Skeletal muscle tissue (tissue), 4 donors: Measurements from ENCODE around the gene FAF2. TPM values are rescaled to one million over a fixed set of nuclear protein-coding genes. Genes with fewer than 3 reads are reported as not detected.
"Not testable (repeated sequence)": the region's sequence is repeated elsewhere in the genome, so short reads cannot be mapped to it uniquely, and the experiment has no call there.

Experiments
- H3K27ac ChIP-seq: one replicate; pipeline ENCODE4 v1.7.0; 2013; ENCODE audit warnings: mild to moderate bottlenecking, low read depth, low read length, inconsistent platforms
- H3K27me3 ChIP-seq, 3 donors: one replicate each; pipeline ENCODE4 v1.7.0; 2013; ENCODE audit warnings: low read length in 3 of 3; ENCODE audit not compliant: control insufficient read depth in 3 of 3, insufficient read depth in 3 of 3
- H3K36me3 ChIP-seq, 3 donors: one replicate each; pipeline ENCODE4 v1.7.0; 2013; ENCODE audit warnings: low read length in 3 of 3; ENCODE audit not compliant: control insufficient read depth in 3 of 3, insufficient read depth in 3 of 3
- H3K4me1 ChIP-seq, 3 donors: one replicate each; pipeline ENCODE4 v1.7.0; 2013; ENCODE audit warnings: low read length in 3 of 3, mild to moderate bottlenecking in 3 of 3; ENCODE audit not compliant: control insufficient read depth in 3 of 3, insufficient read depth in 3 of 3
- H3K4me3 ChIP-seq, 3 donors: one replicate each; pipeline ENCODE4 v1.7.0; 2013; ENCODE audit warnings: low read length in 3 of 3
- H3K9ac ChIP-seq, 3 donors: one replicate each; pipeline ENCODE4 v1.7.0; 2013; ENCODE audit warnings: low read length in 3 of 3, mild to moderate bottlenecking in 3 of 3, moderate library complexity in 2 of 3, low read depth in 1 of 3
- H3K9me3 ChIP-seq, 3 donors: one replicate each; pipeline ENCODE4 v1.7.0; 2013; ENCODE audit warnings: low read length in 3 of 3; ENCODE audit not compliant: control insufficient read depth in 3 of 3
- total RNA-seq: library from RNA; depleted of rRNA; stranded (reverse); fragments of >200 nt; gene quantifications from one replicate; pipeline ENCODE4 v1.2.3, GENCODE V29; 2014
- donor health status: Osteomylitis.

Gene FAF2
- total RNA-seq, 1 donor from 2014 or later: 24.0 TPM

DNA sequence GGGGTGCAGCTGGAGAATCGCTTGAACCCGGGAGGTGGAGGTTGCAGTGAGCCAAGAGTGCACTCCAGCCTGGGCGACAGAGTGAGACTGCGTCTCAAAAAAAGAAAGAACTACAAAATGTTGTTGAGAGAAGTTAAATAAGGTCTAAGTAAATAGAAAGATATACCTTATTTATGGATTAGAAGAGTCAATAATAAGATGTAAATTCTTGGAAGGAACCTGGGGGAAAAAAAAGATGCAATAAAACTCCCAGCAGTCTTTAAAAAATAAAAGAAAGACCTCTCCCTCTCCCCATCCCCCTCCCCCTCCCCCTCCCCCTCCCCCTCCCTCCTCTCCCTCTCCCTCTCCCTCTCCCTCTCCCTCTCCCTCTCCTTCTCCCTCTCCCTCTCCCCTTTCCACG lies 15.5 kb upstream of the FAF2 start:
- no peak overlapping the region for H3K4me3 ChIP-seq
- no peaks in the 10 kb centered on the region for H3K36me3 ChIP-seq
- H3K9me3 ChIP-seq: no peaks in the 10 kb centered on the region
- peaks cover 0 to 2% (median 2%) of the 10 kb centered on the region in 3 donors for H3K27me3 ChIP-seq
- H3K4me1 ChIP-seq: no peaks in the 10 kb centered on the region
- H3K9ac ChIP-seq: no peak overlapping the region
- H3K27ac ChIP-seq: no peak overlapping the region

- Histone ChIP-seq H3K27me3 (peaks cover 4 to 10% (median 4%) of the 10 kb centered on the region in 3 donors), H3K9me3 (no peaks in the 10 kb centered on the region), H3K36me3 (no peaks in the 10 kb centered on the region), H3K4me3 (no peak overlapping the region), H3K4me1 (no peaks in the 10 kb centered on the region), H3K9ac (no peak overlapping the region), H3K27ac (no peak overlapping the region)
Measured at GRCh38 chr5:176436656-176437055, 11.5 kb upstream of the FAF2 start.

DNA sequence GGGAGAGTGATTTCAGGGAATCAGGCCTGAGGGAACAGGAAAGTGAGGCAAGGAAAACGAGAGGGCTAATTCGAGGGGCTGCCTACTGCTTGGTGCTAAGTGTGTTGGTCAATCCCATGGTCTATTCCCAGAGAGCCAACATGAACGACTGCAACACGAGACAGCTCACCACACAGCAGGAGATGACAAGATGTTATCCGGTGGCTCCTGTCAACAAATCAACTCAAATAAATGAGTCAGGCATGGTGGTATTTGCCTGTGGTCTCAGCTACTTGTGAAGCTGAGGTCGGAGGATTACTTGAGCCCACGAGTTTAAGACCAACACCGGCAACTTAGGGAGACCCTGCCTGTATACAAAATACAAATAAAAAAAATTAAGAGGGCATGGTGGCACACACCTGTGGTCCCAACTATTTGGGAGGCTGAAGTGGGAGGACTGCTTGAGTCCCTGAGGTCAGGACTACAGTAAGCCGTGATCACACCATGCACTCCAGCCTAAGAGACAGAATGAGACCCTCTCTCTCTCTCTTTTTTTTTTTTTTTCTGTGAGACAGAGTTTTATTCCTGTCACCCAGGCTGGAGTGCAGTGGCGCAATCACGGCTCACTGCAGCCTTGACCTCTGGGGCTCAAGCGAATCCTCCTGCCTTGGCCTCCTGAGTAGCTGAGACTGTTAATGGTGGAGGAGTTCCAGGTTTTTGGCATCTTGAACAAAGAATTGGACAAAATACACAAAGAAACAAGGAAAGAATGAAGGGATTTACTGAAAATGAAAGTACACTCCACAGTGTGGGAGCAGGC lies 9.0 kb upstream of the FAF2 start:
- Histone ChIP-seq H3K9me3 (no peaks in the 10 kb centered on the region), H3K36me3 (no peaks in the 10 kb centered on the region), H3K9ac (no peak overlapping the region), H3K4me1 (peaks cover 0 to 3% (median 0%) of the 10 kb centered on the region in 3 donors), H3K27ac (no peak overlapping the region), H3K27me3 (peaks cover 2 to 10% (median 4%) of the 10 kb centered on the region in 3 donors), H3K4me3 (no peak overlapping the region)

GRCh38 chr5:176440927-176441706 lies 7.1 kb upstream of the FAF2 start:
- H3K4me1 ChIP-seq: peaks cover 0 to 3% (median 0%) of the 10 kb centered on the region in 3 donors
- no peaks in the 10 kb centered on the region for H3K9me3 ChIP-seq
- no peak overlapping the region for H3K4me3 ChIP-seq
- H3K9ac ChIP-seq: no peak overlapping the region
- H3K36me3 ChIP-seq: no peaks in the 10 kb centered on the region
- no peak overlapping the region for H3K27ac ChIP-seq
- peaks cover 2 to 7% (median 4%) of the 10 kb centered on the region in 3 donors for H3K27me3 ChIP-seq

DNA sequence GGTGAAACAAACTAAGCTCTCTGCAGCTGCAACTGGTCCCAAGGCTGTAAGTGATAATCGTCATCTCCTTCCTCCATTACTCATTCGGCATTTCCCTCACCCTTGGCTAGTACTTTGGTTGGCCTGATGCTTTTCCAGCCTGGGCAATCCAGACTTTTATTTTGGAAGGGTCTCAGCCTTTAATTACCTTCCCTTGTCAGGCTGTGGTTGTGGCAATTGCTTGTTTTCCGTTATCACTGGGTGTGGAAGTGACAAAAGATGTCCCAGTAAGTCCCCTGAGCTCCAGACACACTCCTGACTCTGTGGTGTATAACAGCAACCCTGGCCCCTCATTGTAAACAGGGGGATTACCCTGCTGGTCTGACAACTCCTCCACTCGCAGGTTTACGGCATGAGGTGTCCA lies 6.3 kb upstream of the FAF2 start:
- no peak overlapping the region for H3K9ac ChIP-seq
- no peak overlapping the region for H3K27ac ChIP-seq
- no peak overlapping the region for H3K4me3 ChIP-seq
- H3K36me3 ChIP-seq: no peaks in the 10 kb centered on the region
- H3K9me3 ChIP-seq: no peaks in the 10 kb centered on the region
- H3K4me1 ChIP-seq: peaks cover 2 to 5% (median 4%) of the 10 kb centered on the region in 3 donors
- peaks cover 2 to 7% (median 4%) of the 10 kb centered on the region in 3 donors for H3K27me3 ChIP-seq

- not testable (repeated sequence) for H3K9me3 ChIP-seq, H3K27me3 ChIP-seq, H3K4me1 ChIP-seq, H3K4me3 ChIP-seq, H3K36me3 ChIP-seq, H3K27ac ChIP-seq, H3K9ac ChIP-seq
Measured at GRCh38 chr5:176442911-176443310, 5.3 kb upstream of the FAF2 start.

DNA sequence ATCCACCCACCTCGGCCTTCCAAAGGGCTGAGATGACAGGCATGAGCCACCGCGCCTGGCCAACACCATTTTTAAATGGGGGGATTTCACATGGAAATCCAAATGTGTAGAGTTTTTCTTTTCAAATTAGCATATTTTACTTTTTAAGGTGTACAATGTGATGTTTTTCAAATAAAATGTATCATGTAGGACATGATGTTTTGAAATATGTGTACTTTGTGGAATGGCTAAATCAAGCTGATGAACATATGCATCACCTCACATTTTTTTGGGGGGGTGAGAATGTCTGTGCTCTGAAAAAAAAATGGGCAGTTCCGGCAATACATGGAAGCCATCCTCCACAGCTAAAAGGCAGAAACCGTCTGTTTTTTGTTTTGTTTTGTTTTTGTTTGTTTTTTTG lies 3.4 kb upstream of the FAF2 start:
- H3K4me1 ChIP-seq: peaks cover 17 to 20% (median 20%) of the 10 kb centered on the region in 3 donors

GRCh38 chr5:176446028-176446665 lies 2.0 kb upstream of the FAF2 start:
- H3K4me3 ChIP-seq: no peak overlapping the region
- H3K36me3 ChIP-seq: peaks cover 0 to 4% (median 1%) of the 10 kb centered on the region in 3 donors
- no peak overlapping the region for H3K9ac ChIP-seq
- no peak overlapping the region for H3K27ac ChIP-seq
- H3K4me1 ChIP-seq: peaks cover 20 to 22% (median 20%) of the 10 kb centered on the region in 3 donors
- peaks cover 2 to 4% (median 2%) of the 10 kb centered on the region in 3 donors for H3K27me3 ChIP-seq
- H3K9me3 ChIP-seq: no peaks in the 10 kb centered on the region

More for the DNA sequence above, 3.4 kb upstream of the FAF2 start:
- H3K9ac ChIP-seq: no peak overlapping the region
- no peaks in the 10 kb centered on the region for H3K9me3 ChIP-seq
- peaks cover 2 to 7% (median 4%) of the 10 kb centered on the region in 3 donors for H3K27me3 ChIP-seq
- no peak overlapping the region for H3K27ac ChIP-seq
- H3K4me3 ChIP-seq: no peak overlapping the region
- peaks cover 0 to 4% (median 1%) of the 10 kb centered on the region in 3 donors for H3K36me3 ChIP-seq

DNA sequence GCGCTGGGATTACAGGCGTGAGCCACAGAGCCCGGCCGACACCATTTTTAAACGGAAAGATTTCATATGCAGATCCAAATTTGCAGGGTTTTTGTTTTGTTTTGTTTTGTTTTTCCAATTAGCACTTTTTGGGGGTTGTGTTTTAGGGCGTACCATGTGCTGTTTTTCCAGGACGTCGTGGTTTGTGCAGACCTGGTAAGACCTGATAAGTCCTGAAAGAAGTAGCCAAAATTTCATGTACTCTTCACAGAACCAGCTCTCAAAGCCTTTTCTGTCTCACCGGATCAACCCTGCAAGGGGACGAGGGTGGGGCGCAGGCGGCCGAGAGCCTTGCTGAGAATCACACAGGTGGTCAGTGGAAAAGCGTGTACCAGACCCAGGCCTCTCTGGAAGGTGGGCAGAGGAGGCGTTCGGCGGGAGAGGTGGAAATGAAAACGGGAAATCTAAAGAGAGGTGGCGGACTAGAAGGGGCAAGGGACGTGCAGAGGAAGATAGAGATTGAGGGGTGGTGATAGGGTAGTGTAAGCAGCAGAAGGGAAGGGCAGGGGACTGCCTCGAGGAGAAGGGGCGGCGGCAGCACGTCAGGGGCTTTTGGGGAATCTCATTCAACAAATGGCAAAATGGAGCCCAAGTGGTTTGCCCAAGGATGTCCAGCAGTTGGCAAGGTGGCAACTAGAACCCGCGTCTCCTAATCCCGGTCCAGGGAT lies 1.1 kb upstream of the FAF2 start:
- no peaks in the 10 kb centered on the region for H3K9me3 ChIP-seq
- H3K36me3 ChIP-seq: peaks cover 0 to 4% (median 1%) of the 10 kb centered on the region in 3 donors
- H3K9ac ChIP-seq: peak overlapping the region; percentile 93 to 97 (median 96)

More for the DNA sequence above, 1.1 kb upstream of the FAF2 start:
- peak overlapping the region; percentile 70 to 90 (median 79) for H3K4me3 ChIP-seq
- peak overlapping the region; percentile 95 for H3K27ac ChIP-seq
- H3K4me1 ChIP-seq: peaks cover 19 to 22% (median 20%) of the 10 kb centered on the region in 3 donors
- no peaks in the 10 kb centered on the region for H3K27me3 ChIP-seq
